KMS-11 (cell line): ENCODE results near the gene ASCC1.

ENCODE experiments used
- H2AFZ ChIP-seq: fragments of 200-600 bp; sonication (generic); 2 replicates; pipeline ENCODE4 v1.6.1; 2016; ENCODE audit warnings: antibody characterized with exemption, mixed run types, low read depth
- H3K27ac ChIP-seq: fragments of 200-600 bp; sonication (generic); 2 replicates; pipeline ENCODE4 v1.6.1; 2016; ENCODE audit warnings: mild to moderate bottlenecking, mixed run types
- H3K27me3 ChIP-seq: fragments of 200-600 bp; sonication (generic); 2 replicates; pipeline ENCODE4 v1.6.1; 2017; ENCODE audit warnings: mild to moderate bottlenecking, low read depth, mixed run types, moderate library complexity; ENCODE audit not compliant: insufficient read depth
- H3K36me3 ChIP-seq: fragments of 200-600 bp; sonication (generic); 2 replicates; pipeline ENCODE4 v1.6.1; 2017; ENCODE audit warnings: mild to moderate bottlenecking, mixed run types; ENCODE audit not compliant: insufficient read depth
- H3K4me1 ChIP-seq: fragments of 200-600 bp; sonication (generic); 2 replicates; pipeline ENCODE4 v1.6.1; 2016; ENCODE audit warnings: mild to moderate bottlenecking, low read depth, mixed run types; ENCODE audit not compliant: poor library complexity, severe bottlenecking
- H3K4me2 ChIP-seq: fragments of 200-600 bp; sonication (generic); 2 replicates; pipeline ENCODE4 v1.7.0; 2016; ENCODE audit warnings: mild to moderate bottlenecking, mixed run types
- H3K4me3 ChIP-seq: fragments of 200-600 bp; sonication (generic); IDR thresholded peaks from 2 replicates; pipeline ENCODE4 v1.6.1; 2017; ENCODE audit warnings: low read depth, low read length, mixed read lengths; ENCODE audit not compliant: insufficient read depth
- H3K79me2 ChIP-seq: fragments of 200-600 bp; sonication (generic); 2 replicates; pipeline ENCODE4 v1.6.1; 2016; ENCODE audit warnings: low read depth, mixed run types; ENCODE audit not compliant: insufficient read depth
- H3K9ac ChIP-seq: fragments of 200-600 bp; sonication (generic); 2 replicates; pipeline ENCODE4 v1.6.1; 2016; ENCODE audit warnings: mild to moderate bottlenecking, mixed run types
- H4K20me1 ChIP-seq: fragments of 200-600 bp; sonication (generic); 2 replicates; pipeline ENCODE4 v1.6.1; 2016; ENCODE audit warnings: mild to moderate bottlenecking, mixed run types; ENCODE audit not compliant: insufficient read depth
- TF ChIP-seq, protein P1 (sequence below): fragments of 200-600 bp; sonication (generic); conservative IDR thresholded peaks from 2 replicates; pipeline ENCODE4 v1.6.1; 2017; ENCODE audit warnings: low read depth, mild to moderate bottlenecking, antibody characterized with exemption, low read length, moderate library complexity, mixed read lengths

Gene ASCC1

DNA sequence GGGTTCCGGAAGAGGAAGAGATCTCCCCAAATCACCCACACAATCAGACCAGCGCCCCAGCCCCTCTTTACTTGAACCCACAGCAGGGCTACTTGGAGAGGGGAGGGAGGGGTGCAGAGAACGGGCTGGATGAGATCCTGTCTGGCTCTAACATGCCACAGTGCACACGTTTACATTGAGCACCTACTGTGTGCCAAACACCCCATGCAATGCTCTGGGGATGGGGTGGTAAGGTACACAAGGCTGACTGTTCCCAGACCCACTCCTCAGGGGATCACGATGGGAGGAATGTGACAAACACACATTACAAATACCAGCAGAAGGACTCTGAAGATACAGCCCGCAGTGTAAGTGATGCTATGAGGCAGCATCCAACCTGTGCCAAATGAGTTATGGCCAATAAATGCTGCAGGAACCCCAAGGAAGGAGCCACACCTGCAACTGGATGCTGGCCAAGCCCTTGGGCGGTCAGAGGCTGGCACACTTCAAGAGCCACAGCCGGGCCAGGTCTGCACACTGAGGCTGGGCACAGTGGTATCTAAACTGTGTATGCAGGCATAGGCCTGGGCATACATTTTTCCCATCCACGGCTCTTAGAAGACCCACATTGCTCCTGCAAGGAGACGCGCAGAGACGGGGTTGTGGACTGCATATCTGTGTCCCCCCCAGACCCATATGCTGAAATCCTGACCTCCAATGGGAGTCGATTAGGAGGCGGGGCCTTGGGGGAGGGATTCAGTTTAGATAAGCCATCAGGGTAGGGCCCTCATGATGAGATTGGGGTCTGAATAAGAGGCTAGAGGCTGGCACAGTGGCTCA lies 134.1 kb downstream of the ASCC1 start:
- TF ChIP-seq, protein P1, sequence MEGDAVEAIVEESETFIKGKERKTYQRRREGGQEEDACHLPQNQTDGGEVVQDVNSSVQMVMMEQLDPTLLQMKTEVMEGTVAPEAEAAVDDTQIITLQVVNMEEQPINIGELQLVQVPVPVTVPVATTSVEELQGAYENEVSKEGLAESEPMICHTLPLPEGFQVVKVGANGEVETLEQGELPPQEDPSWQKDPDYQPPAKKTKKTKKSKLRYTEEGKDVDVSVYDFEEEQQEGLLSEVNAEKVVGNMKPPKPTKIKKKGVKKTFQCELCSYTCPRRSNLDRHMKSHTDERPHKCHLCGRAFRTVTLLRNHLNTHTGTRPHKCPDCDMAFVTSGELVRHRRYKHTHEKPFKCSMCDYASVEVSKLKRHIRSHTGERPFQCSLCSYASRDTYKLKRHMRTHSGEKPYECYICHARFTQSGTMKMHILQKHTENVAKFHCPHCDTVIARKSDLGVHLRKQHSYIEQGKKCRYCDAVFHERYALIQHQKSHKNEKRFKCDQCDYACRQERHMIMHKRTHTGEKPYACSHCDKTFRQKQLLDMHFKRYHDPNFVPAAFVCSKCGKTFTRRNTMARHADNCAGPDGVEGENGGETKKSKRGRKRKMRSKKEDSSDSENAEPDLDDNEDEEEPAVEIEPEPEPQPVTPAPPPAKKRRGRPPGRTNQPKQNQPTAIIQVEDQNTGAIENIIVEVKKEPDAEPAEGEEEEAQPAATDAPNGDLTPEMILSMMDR: no peak
- H3K9ac ChIP-seq: no peak overlapping the region
- no peaks in the 10 kb centered on the region for H3K79me2 ChIP-seq
- H2AFZ ChIP-seq: no peak overlapping the region
- H3K4me3 ChIP-seq: no peak overlapping the region
- H3K27ac ChIP-seq: no peak overlapping the region
- no peaks in the 10 kb centered on the region for H4K20me1 ChIP-seq
- no peaks in the 10 kb centered on the region for H3K27me3 ChIP-seq
- no peak overlapping the region for H3K4me2 ChIP-seq
- no peaks in the 10 kb centered on the region for H3K4me1 ChIP-seq
- no peaks in the 10 kb centered on the region for H3K36me3 ChIP-seq

DNA sequence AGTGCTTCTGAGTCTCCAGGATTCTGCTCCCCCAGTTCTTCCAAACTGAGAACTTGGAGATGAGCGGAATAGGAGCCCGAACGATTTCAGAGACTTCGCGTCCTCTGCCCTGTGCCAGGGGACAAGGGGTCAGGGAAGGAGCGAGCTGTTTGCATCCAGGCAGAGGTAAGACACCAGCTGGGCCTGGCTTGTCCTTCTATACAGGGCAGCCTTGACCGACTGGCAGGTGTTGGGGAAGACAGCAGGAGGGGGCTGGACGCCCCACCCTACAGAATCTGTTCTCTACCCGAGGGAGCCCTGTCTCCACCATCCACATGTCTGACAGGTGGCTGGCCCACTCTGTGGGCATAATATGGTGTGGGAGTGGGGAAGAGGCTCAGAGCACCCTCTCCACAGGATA lies 134.9 kb downstream of the ASCC1 start:
- Histone ChIP-seq H3K4me3 (no peak overlapping the region), H3K27ac (no peak overlapping the region), H3K79me2 (no peaks in the 10 kb centered on the region), H3K27me3 (no peaks in the 10 kb centered on the region), H4K20me1 (no peaks in the 10 kb centered on the region), H3K9ac (no peak overlapping the region), H3K4me2 (no peak overlapping the region), H3K4me1 (no peaks in the 10 kb centered on the region), H3K36me3 (no peaks in the 10 kb centered on the region), H2AFZ (no peak overlapping the region)
- TF ChIP-seq, protein P1: no peak

DNA sequence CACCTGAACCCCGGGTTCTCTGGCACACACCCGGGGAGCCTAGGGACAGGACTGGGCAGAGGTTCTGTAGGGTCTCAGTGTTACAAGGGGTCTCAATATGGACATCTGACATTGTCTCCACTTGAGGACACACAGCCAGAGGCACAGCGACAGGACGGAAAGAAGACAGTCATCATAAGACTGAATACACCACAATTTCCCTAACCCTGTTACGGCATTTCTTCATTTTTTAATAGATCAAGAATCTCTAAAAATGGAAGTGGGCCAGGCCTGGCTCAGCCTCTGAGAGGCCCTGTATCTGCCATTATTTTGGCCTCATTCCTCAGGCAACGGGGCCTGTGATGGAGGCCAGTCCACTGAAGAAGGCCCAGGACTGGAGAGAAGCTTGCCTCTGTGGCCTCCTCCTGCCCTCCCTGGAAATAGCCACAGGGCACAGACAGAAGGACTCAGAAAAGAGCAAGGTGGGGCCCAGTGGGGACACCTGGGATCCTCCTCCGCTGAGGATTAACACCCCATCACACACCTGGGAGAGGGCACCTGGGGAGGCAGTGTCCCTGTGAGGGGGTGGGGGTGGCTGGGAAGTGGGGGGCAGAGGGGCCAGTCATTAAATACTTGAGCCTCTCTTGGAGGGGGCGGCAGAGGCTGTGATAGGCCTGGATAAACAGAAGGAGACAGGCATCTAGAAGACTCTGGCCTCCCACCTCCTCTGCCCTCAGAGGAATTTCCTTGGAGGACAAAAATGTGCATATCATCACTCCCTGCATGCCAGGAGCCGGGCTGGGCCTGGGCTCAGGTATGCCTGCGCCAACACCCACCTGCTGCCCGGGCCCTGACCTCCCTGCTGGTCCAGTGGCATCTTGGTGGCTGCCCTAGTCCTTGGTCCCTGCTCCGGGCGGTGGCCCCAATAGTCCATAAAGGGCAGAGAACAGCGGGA lies 135.8 kb downstream of the ASCC1 start:
- Histone ChIP-seq H3K79me2 (no peaks in the 10 kb centered on the region), H3K4me2 (no peak overlapping the region), H3K4me1 (no peaks in the 10 kb centered on the region), H3K27me3 (no peaks in the 10 kb centered on the region), H4K20me1 (no peaks in the 10 kb centered on the region), H3K36me3 (no peaks in the 10 kb centered on the region), H3K4me3 (no peak overlapping the region), H2AFZ (no peak overlapping the region), H3K27ac (no peak overlapping the region), H3K9ac (no peak overlapping the region)
- TF ChIP-seq, protein P1: no peak

DNA sequence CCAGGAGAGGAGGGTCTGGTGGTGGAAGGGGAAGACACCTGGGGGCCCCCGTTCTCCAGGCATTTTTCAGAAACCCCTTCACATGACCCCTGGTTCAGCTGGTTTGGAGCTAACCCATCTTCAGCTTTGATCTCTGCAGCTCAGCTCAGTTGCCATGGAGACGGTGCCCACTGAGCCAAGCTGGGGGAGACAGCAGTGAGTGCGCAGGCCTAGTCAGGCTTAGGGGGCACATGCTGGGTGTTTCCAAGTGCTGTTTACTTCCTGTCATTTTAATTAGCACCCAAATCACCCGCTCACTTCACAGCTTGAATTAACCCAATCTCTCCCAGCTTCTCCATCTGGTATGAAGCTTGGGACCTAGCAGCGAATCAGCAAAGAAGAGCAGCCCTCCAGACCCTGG lies 136.7 kb downstream of the ASCC1 start:
- TF ChIP-seq, protein P1: no peak
- H4K20me1 ChIP-seq: no peaks in the 10 kb centered on the region
- no peaks in the 10 kb centered on the region for H3K79me2 ChIP-seq
- no peaks in the 10 kb centered on the region for H3K4me1 ChIP-seq
- no peak overlapping the region for H3K27ac ChIP-seq
- H3K36me3 ChIP-seq: no peaks in the 10 kb centered on the region
- H3K4me3 ChIP-seq: no peak overlapping the region
- H2AFZ ChIP-seq: no peak overlapping the region
- H3K9ac ChIP-seq: no peak overlapping the region
- no peaks in the 10 kb centered on the region for H3K27me3 ChIP-seq
- no peak overlapping the region for H3K4me2 ChIP-seq
